IMR-90 (cell line): Measurements from ENCODE around the gene CDC5L. TPM values are rescaled to one million over a fixed set of nuclear protein-coding genes. Genes with fewer than 3 reads are reported as not detected.

Experiments used
- ATAC-seq: fragments of 200-7000 bp; cut with Tn5 transposase; 2 replicates; pipeline ENCODE4 v1.9.1; 2020; ENCODE audit warnings: low read depth, mild to moderate bottlenecking, moderate library complexity
- BruUV-seq: library from RNA; stranded (reverse); fragments of 400-500 nt; replicated peaks from 2 replicates; lab custom pipeline; 2021; lab: Mats Ljungman, UMichigan
- CTCF ChIA-PET: fragments of 300-600 bp; formaldehyde crosslinking; extraction: SDS; loops from one replicate; lab custom pipeline; 2021; ENCODE audit warnings: antibody characterized with exemption; lab: Yijun Ruan, JAX
- POLR2A ChIA-PET: fragments of 300-600 bp; sonication (Branson Sonifier 250); formaldehyde crosslinking; loops from one replicate; lab custom pipeline; 2022; ENCODE audit warnings: antibody characterized with exemption; ENCODE audit not compliant: unreplicated experiment; lab: Charles Lee
- DNase-seq: peaks from one replicate; pipeline ENCODE4 v3.0.0; 2013
- H2AFZ ChIP-seq: replicated peaks from 2 replicates; pipeline ENCODE3; 2013; ENCODE audit warnings: low read length, mild to moderate bottlenecking; ENCODE audit not compliant: poor library complexity
- H2AK5ac ChIP-seq: 2 replicates; pipeline ENCODE4 v1.6.1; 2013; ENCODE audit warnings: low read depth, low read length, inconsistent platforms
- H2AK9ac ChIP-seq: replicated peaks from 2 replicates; pipeline ENCODE3; 2013; ENCODE audit warnings: mild to moderate bottlenecking, low read depth, low read length, moderate library complexity; ENCODE audit not compliant: poor library complexity
- H2BK120ac ChIP-seq: 2 replicates; pipeline ENCODE4 v1.6.1; 2013; ENCODE audit warnings: low read depth, low read length, inconsistent platforms
- H2BK15ac ChIP-seq: 3 replicates; pipeline ENCODE4 v1.6.1; 2013; ENCODE audit warnings: low read depth, low read length, inconsistent platforms
- H2BK20ac ChIP-seq: 2 replicates; pipeline ENCODE4 v1.6.1; 2013; ENCODE audit warnings: low read depth, mild to moderate bottlenecking, inconsistent platforms, low read length, moderate library complexity
- H2BK5ac ChIP-seq: 2 replicates; pipeline ENCODE4 v1.6.1; 2013; ENCODE audit warnings: mild to moderate bottlenecking, low read depth, low read length, inconsistent platforms; ENCODE audit not compliant: poor library complexity, severe bottlenecking
- H3K14ac ChIP-seq: replicated peaks from 2 replicates; pipeline ENCODE4 v1.6.1; 2013; ENCODE audit warnings: low read depth, low read length, inconsistent platforms
- H3K18ac ChIP-seq: 2 replicates; pipeline ENCODE4 v1.6.1; 2013; ENCODE audit warnings: low read depth, low read length, control low read depth
- H3K23ac ChIP-seq: 2 replicates; pipeline ENCODE4 v1.6.1; 2013; ENCODE audit warnings: low read depth, low read length, inconsistent platforms
- H3K27ac ChIP-seq: 2 replicates; pipeline ENCODE4 v1.5.1; 2013; ENCODE audit warnings: mild to moderate bottlenecking, control low read depth, low read length; ENCODE audit not compliant: insufficient read depth
- H3K27me3 ChIP-seq: 2 replicates; pipeline ENCODE4 v1.6.1; 2013; ENCODE audit warnings: low read length; ENCODE audit not compliant: control insufficient read depth, insufficient read depth
- H3K36me3 ChIP-seq: 2 replicates; pipeline ENCODE4 v1.6.1; 2013; ENCODE audit warnings: low read length, mixed read lengths; ENCODE audit not compliant: control insufficient read depth, insufficient read depth
- H3K4ac ChIP-seq: 2 replicates; pipeline ENCODE4 v1.6.1; 2013; ENCODE audit warnings: low read depth, low read length, inconsistent platforms
- H3K4me1 ChIP-seq: 2 replicates; pipeline ENCODE4 v1.6.1; 2013; ENCODE audit warnings: low read length, mixed read lengths; ENCODE audit not compliant: control insufficient read depth, insufficient read depth
- H3K4me2 ChIP-seq: 2 replicates; pipeline ENCODE4 v1.6.1; 2013; ENCODE audit warnings: low read depth, mild to moderate bottlenecking, control low read depth, low read length, moderate library complexity
- H3K4me3 ChIP-seq: 2 replicates; pipeline ENCODE4 v1.5.1; 2013; ENCODE audit warnings: low read depth, mild to moderate bottlenecking, control low read depth, low read length, moderate library complexity; ENCODE audit not compliant: insufficient read depth
- H3K56ac ChIP-seq: 2 replicates; pipeline ENCODE4 v1.6.1; 2013; ENCODE audit warnings: low read length, inconsistent platforms; ENCODE audit not compliant: insufficient read depth; ENCODE audit errors: extremely low read depth
- H3K79me1 ChIP-seq, 2 experiments: 2 replicates each; pipeline ENCODE4 v1.6.1; 2013; ENCODE audit warnings: low read length in 2 of 2, inconsistent platforms in 1 of 2, low read depth in 1 of 2
- H3K9ac ChIP-seq: 2 replicates; pipeline ENCODE4 v1.6.1; 2013; ENCODE audit warnings: low read depth, low read length, control low read depth
- H3K9me1 ChIP-seq: 2 replicates; pipeline ENCODE4 v1.6.1; 2013; ENCODE audit warnings: low read length, inconsistent platforms; ENCODE audit not compliant: insufficient read depth
- H3K9me3 ChIP-seq: 2 replicates; pipeline ENCODE4 v1.6.1; 2013; ENCODE audit warnings: low read length; ENCODE audit not compliant: control insufficient read depth, insufficient read depth
- H4K20me1 ChIP-seq: 2 replicates; pipeline ENCODE4 v1.6.1; 2013; ENCODE audit warnings: low read length, inconsistent platforms; ENCODE audit not compliant: insufficient read depth
- H4K5ac ChIP-seq: 2 replicates; pipeline ENCODE4 v1.6.1; 2013; ENCODE audit warnings: mild to moderate bottlenecking, low read depth, low read length, control low read depth
- H4K8ac ChIP-seq, 2 experiments: 2 replicates each; pipeline ENCODE4 v1.6.1; 2013; ENCODE audit warnings: low read depth in 2 of 2, low read length in 2 of 2, control low read depth in 1 of 2, inconsistent platforms in 1 of 2
- H4K91ac ChIP-seq: 2 replicates; pipeline ENCODE4 v1.6.1; 2013; ENCODE audit warnings: low read depth, low read length, inconsistent platforms; ENCODE audit not compliant: insufficient read depth
- BHLHE40 ChIP-seq: fragments of 150-350 bp; IDR thresholded peaks from 2 replicates; pipeline ENCODE4 v1.6.1; 2016; ENCODE audit warnings: mild to moderate bottlenecking, low read depth, low read length
- CEBPB ChIP-seq: IDR thresholded peaks from 2 replicates; pipeline ENCODE4 v1.6.1; 2012; ENCODE audit warnings: low read depth, low read length, improper control_type of control experiment
- CTCF ChIP-seq: conservative IDR thresholded peaks from 2 replicates; pipeline ENCODE4 v1.5.1; 2012; ENCODE audit warnings: mild to moderate bottlenecking, low read depth, low read length, improper control_type of control experiment
- ELK1 ChIP-seq: fragments of 150-350 bp; IDR thresholded peaks from 2 replicates; pipeline ENCODE4 v1.6.1; 2016; ENCODE audit warnings: low read depth, mild to moderate bottlenecking, low read length, moderate library complexity, borderline replicate concordance
- FOS ChIP-seq: fragments of 150-350 bp; IDR thresholded peaks from 2 replicates; pipeline ENCODE4 v1.6.1; 2016; ENCODE audit warnings: low read depth, low read length
- MAFK ChIP-seq: IDR thresholded peaks from 2 replicates; pipeline ENCODE4 v1.6.1; 2012; ENCODE audit warnings: low read depth, low read length, improper control_type of control experiment
- MXI1 ChIP-seq: IDR thresholded peaks from 2 replicates; pipeline ENCODE4 v1.6.1; 2012; ENCODE audit warnings: low read depth, mild to moderate bottlenecking, low read length, moderate library complexity, borderline replicate concordance
- NFE2L2 ChIP-seq: fragments of 150-350 bp; IDR thresholded peaks from 2 replicates; pipeline ENCODE4 v1.6.1; 2016; ENCODE audit warnings: low read depth, mild to moderate bottlenecking, low read length
- POLR2A ChIP-seq: IDR thresholded peaks from 2 replicates; pipeline ENCODE4 v1.6.1; 2012; ENCODE audit warnings: mild to moderate bottlenecking, low read depth, low read length
- RAD21 ChIP-seq: IDR thresholded peaks from 2 replicates; pipeline ENCODE4 v1.6.1; 2012; ENCODE audit warnings: low read length, improper control_type of control experiment
- RCOR1 ChIP-seq: IDR thresholded peaks from 2 replicates; pipeline ENCODE4 v1.6.1; 2012; ENCODE audit warnings: mild to moderate bottlenecking, low read length, improper control_type of control experiment; ENCODE audit not compliant: insufficient replicate concordance
- RFX5 ChIP-seq: IDR thresholded peaks from 2 replicates; pipeline ENCODE4 v1.8.0; 2012; ENCODE audit warnings: low read depth, mild to moderate bottlenecking, low read length, moderate library complexity
- SMC3 ChIP-seq: fragments of 150-350 bp; IDR thresholded peaks from 2 replicates; pipeline ENCODE4 v1.6.1; 2016; ENCODE audit warnings: low read depth, mild to moderate bottlenecking, antibody characterized with exemption, low read length, moderate library complexity
- USF2 ChIP-seq: fragments of 150-350 bp; IDR thresholded peaks from 2 replicates; pipeline ENCODE4 v1.6.1; 2017; ENCODE audit warnings: mild to moderate bottlenecking, antibody characterized with exemption, low read length, low read depth
- WGBS, 2 experiments: methylation state at CpG; one replicate each; pipeline versions ENCODE4 v1.1.5 to v1.1.7; 2013; ENCODE audit warnings: missing lambda C conversion rate in 2 of 2; ENCODE audit not compliant: insufficient read length in 1 of 2; ENCODE audit errors: extremely low coverage in 2 of 2; 5-methylcytosine and 5-hydroxymethylcytosine counted together
- dilution Hi-C: fragments of 300-500 bp; cut with HindIII; formaldehyde crosslinking; loops from one replicate; pipeline ENCODE4 v1.14.3; 2018; ENCODE audit warnings: low sequenced_read_pairs; ENCODE audit not compliant: unreplicated experiment
- in situ Hi-C: fragments of 300-500 bp; cut with MboI; formaldehyde crosslinking; loops from 3 replicates; pipeline ENCODE4 v1.14.3; 2019; ENCODE audit warnings: low sequenced_read_pairs, inconsistent platforms, mixed read lengths
- intact Hi-C: fragments of 100-400 bp; cut with micrococcal nuclease; formaldehyde crosslinking; loops from 2 replicates; pipeline ENCODE4 v1.10.0; 2022
- polyA plus RNA-seq, 3 experiments: library from polyadenylated mRNA; depleted of rRNA; stranded (reverse); fragments of >200 nt; gene quantifications; 2 replicates each; pipeline ENCODE4 v1.2.3, GENCODE V29; 2012; ENCODE audit warnings: low replicate concordance in 1 of 3
- total RNA-seq: library from RNA; depleted of rRNA; stranded (reverse); fragments of >200 nt; gene quantifications from 2 replicates; pipeline ENCODE4 v1.2.3, GENCODE V29; 2012

CDC5L gene
- total and polyA plus RNA-seq, 2 of the 4 experiments (the other 2 are of a cell fraction): 9.9 to 17.7 TPM

GRCh38 chr6:44498436-44498835, 110.9 kb downstream of the CDC5L start:
- Histone ChIP-seq H3K4ac (no peak overlapping the region), H3K27me3 (peaks cover 47% of the 10 kb centered on the region), H3K36me3 (no peaks in the 10 kb centered on the region), H3K4me1 (peaks cover 5% of the 10 kb centered on the region), H3K4me3 (no peak overlapping the region), H3K9me3 (peaks cover 12% of the 10 kb centered on the region), H2BK15ac (no peak overlapping the region), H3K27ac (no peak overlapping the region), H2BK20ac (no peak overlapping the region), H3K9me1 (no peaks in the 10 kb centered on the region), H3K18ac (no peak overlapping the region), H4K91ac (no peak overlapping the region), H2AFZ (no peak overlapping the region), H4K8ac (no peak overlapping the region), H2BK120ac (no peak overlapping the region), H2BK5ac (no peak overlapping the region), H3K23ac (no peak overlapping the region), H3K14ac (no peak overlapping the region), H3K4me2 (no peak overlapping the region), H3K56ac (no peak overlapping the region), H4K20me1 (no peaks in the 10 kb centered on the region), H4K5ac (no peak overlapping the region), H3K9ac (no peak overlapping the region), H2AK5ac (no peak overlapping the region), H2AK9ac (no peak overlapping the region), H3K79me1 (no peaks in the 10 kb centered on the region)
- ChIA-PET POLR2A (no interaction called here), CTCF (interaction anchor here (1.2 to 2.0 kb wide), 2 partner anchors 23 to 24 kb away, joined by 3 to 8 read pairs; no protein-coding TSS in a partner anchor)
- no TSS peak for BruUV-seq
- intact Hi-C loops (no loop called here), in situ Hi-C loops (loop anchor here (25.0 kb wide), 1 partner anchor 1214 kb away; no protein-coding TSS in a partner anchor), dilution Hi-C loops (no loop called here)
- ATAC-seq (no peak), DNase-seq (no peak)
- TF ChIP-seq ELK1: no peak
- no peak for TF ChIP-seq POLR2A
- TF ChIP-seq USF2: no peak
- no peak for TF ChIP-seq BHLHE40
- TF ChIP-seq RAD21: no peak
- TF ChIP-seq NFE2L2: no peak
- no peak for TF ChIP-seq MAFK
- TF ChIP-seq CTCF: no peak
- TF ChIP-seq SMC3: no peak
- no peak for TF ChIP-seq RCOR1
- no peak for TF ChIP-seq FOS
- no peak for TF ChIP-seq MXI1
- no peak for TF ChIP-seq RFX5
- no peak for TF ChIP-seq CEBPB
- WGBS, 2 experiments: 100% methylated on average over 1 of the region's 5 CpGs; no CpG with 5 or more reads in 1 of the 2 experiments
